GM12891 (cell line): ENCODE data around the gene BHMT.

ENCODE experiments used
- PAX5 ChIP-seq: IDR thresholded peaks from 2 replicates; pipeline ENCODE4 v1.6.1; 2011; ENCODE audit warnings: low read length, moderate library complexity, mild to moderate bottlenecking; ENCODE audit not compliant: insufficient read depth, severe bottlenecking
- POLR2A ChIP-seq: IDR thresholded peaks from 2 replicates; pipeline ENCODE4 v1.6.1; 2011; ENCODE audit warnings: low read depth, low read length, control low read depth
- POLR2AphosphoS5 ChIP-seq: IDR thresholded peaks from 2 replicates; pipeline ENCODE4 v1.6.1; 2011; ENCODE audit warnings: low read depth, low read length, control low read depth
- POU2F2 ChIP-seq: IDR thresholded peaks from 2 replicates; pipeline ENCODE4 v1.6.1; 2011; ENCODE audit warnings: low read depth, mild to moderate bottlenecking, control low read depth, low read length, moderate library complexity
- SPI1 ChIP-seq: IDR thresholded peaks from 2 replicates; pipeline ENCODE4 v1.6.1; 2011; ENCODE audit warnings: low read depth, low read length, control low read depth
- TAF1 ChIP-seq: IDR thresholded peaks from 2 replicates; pipeline ENCODE4 v1.6.1; 2011; ENCODE audit warnings: low read depth, low read length, control low read depth

DNA sequence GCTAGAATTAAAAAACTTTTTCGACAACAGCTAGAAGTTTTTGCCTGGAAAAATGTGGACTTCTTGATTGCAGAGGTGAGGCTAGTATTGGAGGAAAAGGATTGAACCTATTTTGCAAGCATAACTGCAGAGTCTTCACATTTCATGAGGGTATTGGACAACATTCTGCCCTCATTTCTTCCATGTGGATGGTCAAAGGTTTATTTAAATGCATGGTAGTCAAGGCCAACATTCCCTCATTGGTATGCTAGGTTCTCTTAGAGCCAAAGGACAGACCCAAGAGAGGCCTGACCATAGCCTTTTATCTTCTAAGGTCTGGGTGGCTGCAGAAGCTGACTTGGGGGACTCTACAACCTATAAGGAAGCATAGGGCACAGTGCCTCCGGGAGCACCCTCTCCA is 30.8 kb upstream of the BHMT start:
- TF ChIP-seq TAF1 (no peak), POLR2A (no peak), POLR2AphosphoS5 (no peak), POU2F2 (no peak), SPI1 (no peak), PAX5 (no peak)
